Activated naive CD8-positive, alpha-beta T cell (primary cell): ENCODE data around the gene LCN10.

ENCODE experiments used
- H3K27ac Mint-ChIP-seq: one replicate; pipeline ENCODE4 v1.8.0; 2021; ENCODE audit warnings: mixed read lengths
- H3K27me3 Mint-ChIP-seq: one replicate; pipeline ENCODE4 v1.8.0; 2021; ENCODE audit warnings: mixed read lengths
- H3K36me3 Mint-ChIP-seq: one replicate; pipeline ENCODE4 v1.8.0; 2021; ENCODE audit warnings: mixed read lengths
- H3K4me1 Mint-ChIP-seq: one replicate; pipeline ENCODE4 v1.8.0; 2021; ENCODE audit warnings: low read depth, mixed read lengths
- H3K4me3 Mint-ChIP-seq: one replicate; pipeline ENCODE4 v1.8.0; 2021; ENCODE audit warnings: mild to moderate bottlenecking, mixed read lengths
- H3K9me3 Mint-ChIP-seq: one replicate; pipeline ENCODE4 v1.8.0; 2021; ENCODE audit warnings: low read depth, mixed read lengths

LCN10 gene

DNA sequence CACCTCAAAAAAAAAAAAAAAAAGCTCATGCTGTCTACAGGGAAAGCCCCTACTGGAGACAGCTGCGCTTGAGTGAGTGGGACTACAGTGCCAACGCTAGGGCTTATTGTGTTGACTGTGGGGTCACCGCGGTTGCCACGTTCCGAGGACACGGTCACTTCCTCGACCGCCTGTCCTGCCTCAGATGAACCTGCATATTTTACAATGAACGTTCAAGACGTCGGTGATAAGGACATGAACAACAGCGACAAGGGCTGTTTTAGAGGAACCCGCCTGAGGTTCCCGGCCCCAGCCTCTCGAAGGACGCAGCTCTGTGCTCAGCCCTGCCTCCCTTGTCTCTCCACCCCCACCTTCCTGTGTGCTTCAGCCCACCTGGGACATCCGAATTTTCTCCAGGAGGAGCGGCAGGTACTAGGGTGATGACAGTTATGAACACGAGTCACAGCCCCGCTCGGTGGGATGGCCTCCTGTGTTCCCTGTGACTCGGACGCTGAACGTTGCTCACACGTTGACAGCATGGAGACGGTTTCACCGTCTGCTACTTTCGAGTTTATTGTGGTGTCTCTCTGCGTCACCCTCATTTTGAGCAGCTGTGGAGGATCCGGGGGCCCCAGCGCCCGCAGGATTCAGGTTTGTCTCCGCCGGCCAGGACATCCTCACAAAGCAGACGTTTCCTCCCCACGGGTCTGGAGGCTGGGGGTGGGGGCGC, 41.6 kb downstream of the LCN10 start:
- no peaks in the 10 kb centered on the region for H3K36me3 Mint-ChIP-seq
- H3K27ac Mint-ChIP-seq = peak overlapping the region; percentile 93
- peaks cover 26% of the 10 kb centered on the region for H3K4me1 Mint-ChIP-seq
- no peaks in the 10 kb centered on the region for H3K27me3 Mint-ChIP-seq
- H3K9me3 Mint-ChIP-seq = no peaks in the 10 kb centered on the region
- H3K4me3 Mint-ChIP-seq = peak overlapping the region; percentile 85

GRCh38 chr9:136700304-136700703, 42.4 kb downstream of the LCN10 start:
- H3K4me1 Mint-ChIP-seq = peaks cover 26% of the 10 kb centered on the region
- peak overlapping the region; percentile 5 for H3K4me3 Mint-ChIP-seq
- no peaks in the 10 kb centered on the region for H3K9me3 Mint-ChIP-seq
- H3K27me3 Mint-ChIP-seq = no peaks in the 10 kb centered on the region
- H3K27ac Mint-ChIP-seq = no peak overlapping the region
- H3K36me3 Mint-ChIP-seq = no peaks in the 10 kb centered on the region

DNA sequence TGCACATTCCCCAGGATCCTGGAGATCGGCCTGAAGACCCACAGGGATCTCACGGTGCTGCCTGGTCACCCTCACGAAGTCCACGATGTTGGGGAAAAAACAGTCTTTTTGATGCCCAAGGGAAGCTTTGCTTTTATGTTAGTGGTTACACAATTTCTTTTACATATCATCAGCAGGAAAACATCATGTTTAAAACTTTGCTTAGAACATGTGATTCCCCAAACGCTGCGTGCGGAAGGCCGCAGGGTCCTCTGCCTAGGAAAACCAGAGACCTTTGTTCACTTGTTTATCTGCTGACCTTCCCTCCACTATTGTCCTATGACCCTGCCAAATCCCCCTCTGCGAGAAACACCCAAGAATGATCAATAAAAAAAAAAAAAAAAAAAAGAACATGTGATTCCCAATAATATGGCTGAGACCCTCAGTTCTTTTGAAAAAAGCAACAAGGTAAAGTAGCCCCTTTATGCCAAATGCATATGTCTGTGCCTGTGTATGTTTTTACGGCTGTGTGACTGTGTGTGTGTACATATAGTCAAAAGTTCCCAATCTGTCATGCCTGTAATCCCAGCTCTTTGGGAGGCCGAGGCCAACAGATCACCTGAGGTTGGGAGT, 44.0 kb downstream of the LCN10 start:
- Mint-ChIP-seq H3K27ac (no peak overlapping the region), H3K4me3 (no peak overlapping the region), H3K36me3 (no peaks in the 10 kb centered on the region), H3K9me3 (no peaks in the 10 kb centered on the region), H3K4me1 (peaks cover 26% of the 10 kb centered on the region), H3K27me3 (no peaks in the 10 kb centered on the region)

- no peaks in the 10 kb centered on the region for H3K9me3 Mint-ChIP-seq
- no peak overlapping the region for H3K27ac Mint-ChIP-seq
- H3K4me1 Mint-ChIP-seq = peaks cover 26% of the 10 kb centered on the region
- H3K4me3 Mint-ChIP-seq = no peak overlapping the region
- peaks cover 4% of the 10 kb centered on the region for H3K27me3 Mint-ChIP-seq
- H3K36me3 Mint-ChIP-seq = no peaks in the 10 kb centered on the region
These were observed 44.8 kb downstream of the LCN10 start for GRCh38 chr9:136697821-136698526.

- Mint-ChIP-seq H3K4me3 (no peak overlapping the region), H3K27ac (no peak overlapping the region), H3K27me3 (peaks cover 5% of the 10 kb centered on the region), H3K36me3 (no peaks in the 10 kb centered on the region), H3K4me1 (peaks cover 26% of the 10 kb centered on the region), H3K9me3 (no peaks in the 10 kb centered on the region)
These were observed 45.5 kb downstream of the LCN10 start for GRCh38 chr9:136697146-136697820.

DNA sequence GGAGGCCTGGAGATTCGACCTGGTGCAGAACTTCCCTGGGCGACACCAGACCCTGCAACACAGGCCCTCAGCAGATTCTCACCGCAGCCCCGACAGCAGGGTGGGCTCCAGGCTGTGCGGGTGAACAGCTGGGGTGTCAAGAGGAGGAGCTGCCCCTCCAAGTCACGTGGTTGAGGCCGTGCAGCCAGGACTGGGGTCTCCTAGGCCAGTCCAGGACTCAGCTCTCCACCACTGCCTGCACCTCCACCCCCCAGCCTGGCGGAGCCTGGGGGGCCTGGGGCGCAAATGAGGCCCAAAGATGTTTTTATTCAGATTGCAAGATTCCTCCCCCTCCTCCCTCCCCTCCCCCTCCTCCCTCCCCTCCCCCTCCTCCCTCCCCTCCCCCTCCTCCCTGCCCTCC, 46.2 kb downstream of the LCN10 start:
- Mint-ChIP-seq H3K4me3 (no peak overlapping the region), H3K9me3 (no peaks in the 10 kb centered on the region), H3K27ac (no peak overlapping the region), H3K36me3 (no peaks in the 10 kb centered on the region), H3K27me3 (peaks cover 5% of the 10 kb centered on the region), H3K4me1 (peaks cover 20% of the 10 kb centered on the region)

- no peaks in the 10 kb centered on the region for H3K9me3 Mint-ChIP-seq
- H3K27ac Mint-ChIP-seq = no peak overlapping the region
- H3K4me1 Mint-ChIP-seq = peaks cover 14% of the 10 kb centered on the region
- H3K27me3 Mint-ChIP-seq = peaks cover 5% of the 10 kb centered on the region
- no peaks in the 10 kb centered on the region for H3K36me3 Mint-ChIP-seq
- no peak overlapping the region for H3K4me3 Mint-ChIP-seq
These were observed 46.8 kb downstream of the LCN10 start for GRCh38 chr9:136695955-136696354.

- Mint-ChIP-seq H3K4me3 (no peak overlapping the region), H3K27me3 (peaks cover 5% of the 10 kb centered on the region), H3K36me3 (no peaks in the 10 kb centered on the region), H3K27ac (no peak overlapping the region), H3K4me1 (peaks cover 9% of the 10 kb centered on the region), H3K9me3 (no peaks in the 10 kb centered on the region)
These were observed 47.3 kb downstream of the LCN10 start for GRCh38 chr9:136695435-136695895.

GRCh38 chr9:136694872-136695247, 47.9 kb downstream of the LCN10 start:
- no peaks in the 10 kb centered on the region for H3K36me3 Mint-ChIP-seq
- no peak overlapping the region for H3K27ac Mint-ChIP-seq
- H3K27me3 Mint-ChIP-seq = peaks cover 5% of the 10 kb centered on the region
- H3K4me1 Mint-ChIP-seq = peaks cover 5% of the 10 kb centered on the region
- H3K9me3 Mint-ChIP-seq = no peaks in the 10 kb centered on the region
- H3K4me3 Mint-ChIP-seq = no peak overlapping the region

DNA sequence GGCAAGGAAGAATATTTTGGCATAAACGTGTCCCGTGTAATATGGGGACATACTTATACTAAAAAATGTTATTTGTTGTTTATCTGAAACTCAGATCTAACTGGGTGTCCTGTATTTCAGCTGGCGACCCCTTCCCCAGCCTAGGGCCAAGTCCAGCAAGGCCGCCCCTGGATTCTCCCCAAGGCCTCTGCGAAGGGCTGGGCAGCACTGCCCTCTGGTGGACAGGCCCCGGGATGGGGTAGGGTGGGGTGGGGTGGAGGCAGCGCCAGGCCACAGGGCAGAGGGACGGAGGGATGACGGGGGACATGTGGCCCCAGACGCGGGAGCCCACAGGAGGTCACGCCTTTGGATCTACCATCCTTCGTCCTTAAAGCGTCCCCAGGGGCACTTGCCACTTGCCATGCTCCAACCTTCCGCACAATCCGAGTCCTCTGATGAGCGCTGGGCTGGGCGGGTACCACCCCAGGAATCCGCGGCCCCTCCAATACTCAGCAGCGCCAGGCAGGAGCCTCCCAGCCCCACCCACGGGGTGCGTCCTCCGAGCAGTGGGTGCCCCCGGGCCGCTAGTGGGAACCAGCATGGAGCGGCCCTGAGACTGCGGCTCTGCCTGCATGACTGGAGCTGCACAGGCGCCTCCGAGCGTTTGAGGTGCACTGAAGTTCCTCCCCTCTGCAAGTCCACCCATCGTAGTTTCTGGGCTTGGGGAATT, 48.4 kb downstream of the LCN10 start:
- Mint-ChIP-seq H3K9me3 (no peaks in the 10 kb centered on the region), H3K4me1 (peaks cover 5% of the 10 kb centered on the region)

DNA sequence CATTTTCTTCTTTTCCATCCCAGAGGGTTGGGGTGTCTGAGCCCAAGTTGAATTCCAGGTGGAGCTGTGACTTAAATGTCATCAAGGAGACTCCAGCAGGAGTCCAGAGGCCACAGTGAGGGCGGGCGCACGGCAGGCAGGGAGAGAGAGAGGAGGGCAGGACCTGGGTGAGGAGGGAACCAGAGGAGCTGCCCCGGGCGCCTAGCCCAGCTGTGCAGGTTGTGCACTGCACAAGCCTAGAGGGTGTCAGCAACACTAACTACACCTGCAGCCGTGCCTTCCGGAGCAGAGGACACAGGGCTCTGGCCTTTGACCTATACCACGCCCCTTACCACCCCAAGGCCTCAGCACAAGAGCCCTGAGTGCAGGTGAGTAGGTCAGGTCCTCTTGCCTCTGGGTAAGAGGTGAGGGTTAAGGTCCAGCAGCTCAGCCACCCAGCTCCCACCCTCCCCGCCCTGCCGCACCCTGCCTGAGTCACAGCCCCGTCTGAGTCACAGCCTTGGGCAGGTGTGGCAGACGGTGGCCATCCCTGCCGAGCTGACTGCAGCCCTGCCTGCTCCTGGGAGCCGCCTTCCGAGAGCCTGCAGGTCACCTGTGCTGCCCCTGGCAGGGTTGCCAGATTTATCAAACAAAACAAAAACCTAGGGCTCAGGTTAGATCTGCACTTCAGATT, 49.1 kb downstream of the LCN10 start:
- Mint-ChIP-seq H3K9me3 (no peaks in the 10 kb centered on the region), H3K4me3 (no peak overlapping the region), H3K4me1 (peaks cover 4% of the 10 kb centered on the region), H3K27me3 (peaks cover 5% of the 10 kb centered on the region), H3K36me3 (no peaks in the 10 kb centered on the region), H3K27ac (no peak overlapping the region)

More for the DNA sequence above, 48.4 kb downstream of the LCN10 start:
- no peaks in the 10 kb centered on the region for H3K36me3 Mint-ChIP-seq
- H3K27me3 Mint-ChIP-seq = peaks cover 5% of the 10 kb centered on the region
- H3K27ac Mint-ChIP-seq = no peak overlapping the region
- H3K4me3 Mint-ChIP-seq = no peak overlapping the region

DNA sequence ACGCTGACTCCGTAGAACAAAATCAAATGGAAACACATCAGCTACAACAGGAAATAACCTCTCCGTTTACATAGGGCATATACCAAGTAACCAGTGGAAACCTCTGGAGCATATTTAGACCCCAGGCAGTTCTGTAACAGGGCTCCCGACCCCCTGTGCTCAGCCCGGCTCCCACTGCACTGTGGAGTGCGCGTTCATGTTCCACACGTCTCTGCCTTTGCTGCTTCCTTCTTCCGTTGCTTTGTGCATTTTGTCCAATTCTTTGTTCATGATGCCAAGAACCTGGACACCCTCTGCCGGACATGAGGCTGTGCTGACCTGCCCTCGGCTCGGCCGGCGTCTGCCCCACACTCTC, 49.6 kb downstream of the LCN10 start:
- H3K27me3 Mint-ChIP-seq = peaks cover 5% of the 10 kb centered on the region
- no peak overlapping the region for H3K27ac Mint-ChIP-seq
- H3K4me3 Mint-ChIP-seq = no peak overlapping the region
- H3K36me3 Mint-ChIP-seq = no peaks in the 10 kb centered on the region
- H3K4me1 Mint-ChIP-seq = peaks cover 2% of the 10 kb centered on the region
- H3K9me3 Mint-ChIP-seq = no peaks in the 10 kb centered on the region

DNA sequence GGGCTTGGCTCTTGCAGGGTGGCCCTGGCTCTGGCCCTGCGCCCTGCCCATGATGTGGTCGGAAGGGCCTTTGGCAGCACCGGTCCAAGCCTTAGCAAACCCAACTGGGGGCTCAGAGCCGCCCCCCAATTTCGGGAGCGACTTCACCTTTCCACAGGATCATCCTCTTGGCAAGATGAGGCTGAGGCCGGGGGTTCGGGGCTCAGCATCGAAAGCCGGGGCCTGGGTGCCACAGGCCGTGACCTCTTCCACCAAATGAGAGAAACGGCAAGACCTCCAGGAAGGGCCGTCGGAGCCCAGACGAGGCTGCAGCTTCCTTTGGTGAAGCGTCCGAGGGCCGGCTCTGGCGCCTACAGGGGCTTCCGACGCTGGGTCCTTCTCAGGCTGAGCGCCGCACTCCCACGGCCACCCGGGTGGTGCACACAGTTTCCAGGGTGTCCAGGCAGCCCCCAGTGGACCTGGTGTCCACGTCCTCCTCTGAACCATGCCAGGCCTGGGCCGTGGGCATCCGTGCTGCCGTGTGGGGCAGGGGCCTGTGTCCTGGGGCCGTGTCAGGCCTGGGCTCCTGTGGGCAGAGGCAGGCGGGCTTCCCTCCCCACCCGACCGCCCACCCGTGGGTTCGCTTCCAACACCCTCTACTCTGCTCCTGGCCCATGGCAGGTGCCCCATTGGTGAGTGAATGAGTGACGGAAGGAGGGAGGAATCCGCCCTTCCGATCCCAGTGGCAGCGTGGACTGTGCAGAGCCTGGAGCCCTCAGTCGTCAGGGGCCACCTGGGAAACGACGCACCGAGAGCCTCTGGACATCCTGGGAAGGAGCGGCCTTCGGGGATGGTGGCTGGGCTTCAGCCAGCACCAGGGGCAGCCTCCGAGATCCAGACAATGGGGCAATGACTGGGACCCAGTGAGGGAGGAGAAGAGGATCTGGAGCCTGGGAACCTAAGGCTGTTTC, 50.3 kb downstream of the LCN10 start:
- H3K4me3 Mint-ChIP-seq = no peak overlapping the region

More for the DNA sequence above, 50.3 kb downstream of the LCN10 start:
- Mint-ChIP-seq H3K9me3 (no peaks in the 10 kb centered on the region), H3K27me3 (peaks cover 5% of the 10 kb centered on the region), H3K27ac (no peak overlapping the region), H3K4me1 (peaks cover 2% of the 10 kb centered on the region), H3K36me3 (no peaks in the 10 kb centered on the region)
